H9 (cell line): ENCODE results near the gene BMPR2. TPM values are rescaled to one million over a fixed set of nuclear protein-coding genes. Genes with fewer than 3 reads are reported as not detected.
"Not testable (repeated sequence)": the region's sequence is repeated elsewhere in the genome, so short reads cannot be mapped to it uniquely, and the experiment has no call there.

Experiments used
- DNase-seq: peaks from one replicate; pipeline ENCODE4 v3.0.0-alpha.2; 2017
- H2AFZ ChIP-seq: one replicate; pipeline ENCODE4 v1.6.1; 2013; ENCODE audit warnings: mild to moderate bottlenecking, low read length, control low read depth, moderate library complexity
- H2AK5ac ChIP-seq: 2 replicates; pipeline ENCODE4 v1.6.1; 2013; ENCODE audit warnings: low read length, control low read depth, mixed read lengths; ENCODE audit not compliant: insufficient read length
- H2BK120ac ChIP-seq: one replicate; pipeline ENCODE4 v1.6.1; 2013; ENCODE audit warnings: low read depth, mild to moderate bottlenecking, low read length, control low read depth, inconsistent platforms; ENCODE audit not compliant: poor library complexity, severe bottlenecking
- H2BK12ac ChIP-seq: 2 replicates; pipeline ENCODE4 v1.6.1; 2013; ENCODE audit warnings: low read length, control low read depth, mixed read lengths, low read depth; ENCODE audit not compliant: insufficient read length
- H2BK15ac ChIP-seq: 2 replicates; pipeline ENCODE4 v1.6.1; 2013; ENCODE audit warnings: low read depth, low read length, control low read depth
- H2BK20ac ChIP-seq: one replicate; pipeline ENCODE4 v1.6.1; 2013; ENCODE audit warnings: low read depth, mild to moderate bottlenecking, low read length, control low read depth, inconsistent platforms; ENCODE audit not compliant: poor library complexity, severe bottlenecking
- H2BK5ac ChIP-seq: 2 replicates; pipeline ENCODE4 v1.6.1; 2013; ENCODE audit warnings: low read length, control low read depth, mixed read lengths; ENCODE audit not compliant: insufficient read length
- H3K14ac ChIP-seq: 2 replicates; pipeline ENCODE4 v1.6.1; 2013; ENCODE audit warnings: low read length, control low read depth; ENCODE audit not compliant: insufficient read depth
- H3K18ac ChIP-seq: 2 replicates; pipeline ENCODE4 v1.6.1; 2013; ENCODE audit warnings: low read depth, mild to moderate bottlenecking, mixed read lengths, low read length, control low read depth; ENCODE audit not compliant: insufficient read length
- H3K23ac ChIP-seq: 2 replicates; pipeline ENCODE4 v1.6.1; 2013; ENCODE audit warnings: low read length, control low read depth, mixed read lengths, low read depth; ENCODE audit not compliant: insufficient read length
- H3K23me2 ChIP-seq: 2 replicates; pipeline ENCODE4 v1.6.1; 2013; ENCODE audit warnings: low read depth, mild to moderate bottlenecking, mixed read lengths, low read length, control low read depth; ENCODE audit not compliant: insufficient read length, poor library complexity, severe bottlenecking
- H3K27ac ChIP-seq: 2 replicates; pipeline ENCODE4 v1.5.1; 2013; ENCODE audit warnings: low read length, control low read depth, mixed read lengths, low read depth; ENCODE audit not compliant: insufficient read length
- H3K27me3 ChIP-seq: 2 replicates; pipeline ENCODE4 v1.6.1; 2013; ENCODE audit warnings: low read length, control low read depth, inconsistent platforms; ENCODE audit not compliant: insufficient read depth
- H3K4ac ChIP-seq: 2 replicates; pipeline ENCODE4 v1.6.1; 2013; ENCODE audit warnings: low read depth, mild to moderate bottlenecking, control low read depth, inconsistent platforms, low read length, moderate library complexity
- H3K4me1 ChIP-seq: 2 replicates; pipeline ENCODE4 v1.6.1; 2013; ENCODE audit warnings: low read length, control low read depth, inconsistent platforms; ENCODE audit not compliant: insufficient read depth
- H3K4me2 ChIP-seq: 2 replicates; pipeline ENCODE4 v1.6.1; 2013; ENCODE audit warnings: low read length, control low read depth, mixed read lengths; ENCODE audit not compliant: insufficient read length, insufficient read depth
- H3K56ac ChIP-seq: 2 replicates; pipeline ENCODE4 v1.6.1; 2013; ENCODE audit warnings: low read depth, mild to moderate bottlenecking, mixed read lengths, low read length, control low read depth; ENCODE audit not compliant: insufficient read length
- H3K79me1 ChIP-seq: 2 replicates; pipeline ENCODE4 v1.6.1; 2013; ENCODE audit warnings: low read depth, mild to moderate bottlenecking, moderate library complexity, low read length, control low read depth, inconsistent platforms; ENCODE audit not compliant: insufficient read depth, poor library complexity, severe bottlenecking
- H3K79me2 ChIP-seq: 2 replicates; pipeline ENCODE4 v1.6.1; 2013; ENCODE audit warnings: low read length, control low read depth, inconsistent platforms; ENCODE audit not compliant: insufficient read depth
- H3K9ac ChIP-seq: 2 replicates; pipeline ENCODE4 v1.6.1; 2013; ENCODE audit warnings: low read length, control low read depth, mixed read lengths; ENCODE audit not compliant: insufficient read length; ENCODE audit errors: extremely low read depth
- H3K9me3 ChIP-seq: one replicate; pipeline ENCODE4 v1.6.1; 2013; ENCODE audit warnings: low read depth, low read length, inconsistent platforms; ENCODE audit not compliant: control insufficient read depth
- H3T11ph ChIP-seq: one replicate; pipeline ENCODE4 v1.6.1; 2013; ENCODE audit warnings: mild to moderate bottlenecking, low read length, control low read depth, inconsistent platforms
- H4K20me1 ChIP-seq: one replicate; pipeline ENCODE4 v1.6.1; 2013; ENCODE audit not compliant: control insufficient read depth, insufficient read length, insufficient read depth
- H4K5ac ChIP-seq: 2 replicates; pipeline ENCODE4 v1.6.1; 2013; ENCODE audit warnings: low read depth, mild to moderate bottlenecking, mixed read lengths, low read length, control low read depth; ENCODE audit not compliant: insufficient read length
- H4K8ac ChIP-seq: replicated peaks from 2 replicates; pipeline ENCODE4 v1.6.1; 2013; ENCODE audit warnings: low read length, control low read depth, mixed read lengths, low read depth; ENCODE audit not compliant: insufficient read length
- H4K91ac ChIP-seq: 2 replicates; pipeline ENCODE4 v1.6.1; 2013; ENCODE audit warnings: low read depth, mild to moderate bottlenecking, moderate library complexity, mixed read lengths, low read length, control low read depth; ENCODE audit not compliant: insufficient read length
- H3K27ac Mint-ChIP-seq, 3 experiments: 2 replicates in 2 of 3; 3 replicates in 1 of 3; pipeline ENCODE4 v1.8.0; 2020 to 2021; ENCODE audit warnings: mixed read lengths in 3 of 3, mild to moderate bottlenecking in 1 of 3, moderate library complexity in 1 of 3
- H3K27me3 Mint-ChIP-seq: 2 replicates; pipeline ENCODE4 v1.8.0; 2021; ENCODE audit warnings: low read depth, mild to moderate bottlenecking, moderate library complexity, mixed read lengths
- H3K36me3 Mint-ChIP-seq, 3 experiments: 2 replicates in 2 of 3; 3 replicates in 1 of 3; pipeline ENCODE4 v1.8.0; 2020 to 2021; ENCODE audit warnings: low read depth in 3 of 3, mixed read lengths in 3 of 3; ENCODE audit not compliant: insufficient read depth in 1 of 3
- H3K4me1 Mint-ChIP-seq, 2 experiments: 2 replicates each; pipeline ENCODE4 v1.8.0; 2020; ENCODE audit warnings: mixed read lengths in 2 of 2
- H3K4me3 Mint-ChIP-seq, 2 experiments: 2 replicates in 1 of 2; 3 replicates in 1 of 2; pipeline ENCODE4 v1.8.0; 2020 to 2021; ENCODE audit warnings: mild to moderate bottlenecking in 2 of 2, mixed read lengths in 2 of 2, moderate library complexity in 1 of 2
- H3K9me3 Mint-ChIP-seq, 2 experiments: 2 replicates in 1 of 2; 3 replicates in 1 of 2; pipeline ENCODE4 v1.8.0; 2020; ENCODE audit warnings: mild to moderate bottlenecking in 2 of 2, mixed read lengths in 2 of 2, moderate library complexity in 1 of 2
- WGBS: extraction: QIAGEN DNeasy Blood & Tissue Kit; methylation state at CpG from one replicate; pipeline ENCODE4 v1.1.7; 2013; ENCODE audit warnings: missing lambda C conversion rate, low lambda C conversion rate, mixed read lengths; ENCODE audit not compliant: insufficient read length; ENCODE audit errors: extremely low coverage; 5-methylcytosine and 5-hydroxymethylcytosine counted together
- total RNA-seq: library from RNA; stranded (reverse); gene quantifications from 2 replicates; pipeline ENCODE4 v1.2.1, GENCODE V29; 2021

The BMPR2 gene
- total RNA-seq, 1 experiment from 2014 or later: 17.3 TPM

- not testable (repeated sequence) for H3K27me3 Mint-ChIP-seq, H2AFZ ChIP-seq, H3T11ph ChIP-seq, H3K9me3 Mint-ChIP-seq, H3K18ac ChIP-seq, H2BK15ac ChIP-seq, H3K4ac ChIP-seq, H3K14ac ChIP-seq, H3K9me3 ChIP-seq, H2AK5ac ChIP-seq, H3K79me1 ChIP-seq, H2BK12ac ChIP-seq, H4K8ac ChIP-seq, H4K20me1 ChIP-seq, H4K5ac ChIP-seq, H3K9ac ChIP-seq, H3K27ac ChIP-seq, H3K27me3 ChIP-seq, DNase-seq, H3K27ac Mint-ChIP-seq, H3K23ac ChIP-seq, H2BK20ac ChIP-seq, H3K4me3 Mint-ChIP-seq, H2BK5ac ChIP-seq, H2BK120ac ChIP-seq, H3K79me2 ChIP-seq, H3K4me1 ChIP-seq, H3K23me2 ChIP-seq, H3K56ac ChIP-seq, H3K4me2 ChIP-seq, H4K91ac ChIP-seq
- no CpG with 5 or more reads among the region's 21 CpGs for WGBS
- peaks cover 24 to 28% of the 10 kb centered on the region in 2 experiments for H3K4me1 Mint-ChIP-seq
- peaks cover 9 to 22% (median 18%) of the 10 kb centered on the region in 3 experiments for H3K36me3 Mint-ChIP-seq
Measured at GRCh38 chr2:202503276-202503675, 127.1 kb downstream of the BMPR2 start.
